Cardiac fibroblast (primary cell): ENCODE data around the gene ZNF592.

Experiments used
- DNase-seq, 2 donors: peaks; one replicate each; pipeline versions ENCODE4 v3.0.0 to v3.0.0-alpha.2; 2010; ENCODE audit warnings: low read depth in 2 of 2
- H3K4me3 ChIP-seq, 2 donors: replicated peaks in 1 of 2; 1 replicate in 1 of 2; 2 replicates in 1 of 2; pipeline ENCODE4 v1.5.1; 2011; ENCODE audit warnings: low read depth in 2 of 2, low read length in 2 of 2, mild to moderate bottlenecking in 2 of 2, moderate library complexity in 1 of 2
- CTCF ChIP-seq: IDR thresholded peaks from one replicate; pipeline ENCODE4 v1.5.1; 2011; ENCODE audit warnings: low read depth, mild to moderate bottlenecking, low read length, inconsistent platforms

The ZNF592 gene

GRCh38 chr15:84778194-84778593 lies 29.8 kb downstream of the ZNF592 start:
- DNase-seq, result no peak
- H3K4me3 ChIP-seq, result no peak overlapping the region
- no peak for TF ChIP-seq CTCF

GRCh38 chr15:84780492-84780891 lies 32.1 kb downstream of the ZNF592 start:
- TF ChIP-seq CTCF, result no peak
- DNase-seq, result no peak
- H3K4me3 ChIP-seq, result no peak overlapping the region

- no peak for DNase-seq
- H3K4me3 ChIP-seq, result no peak overlapping the region
- TF ChIP-seq CTCF, result no peak
These were observed 33.1 kb downstream of the ZNF592 start for GRCh38 chr15:84781495-84781894.

- TF ChIP-seq CTCF, result no peak
- no peak overlapping the region for H3K4me3 ChIP-seq
- no peak for DNase-seq
These were observed 34.0 kb downstream of the ZNF592 start for GRCh38 chr15:84782346-84782745.

- TF ChIP-seq CTCF, result peak; percentile 2
- no peak overlapping the region for H3K4me3 ChIP-seq
- DNase-seq, result no peak
These were observed 35.3 kb downstream of the ZNF592 start for GRCh38 chr15:84783493-84784251.

- DNase-seq, result no peak
- TF ChIP-seq CTCF, result no peak
- H3K4me3 ChIP-seq, result no peak overlapping the region
These were observed 35.9 kb downstream of the ZNF592 start for GRCh38 chr15:84784262-84784661.

- no peak overlapping the region for H3K4me3 ChIP-seq
- TF ChIP-seq CTCF, result no peak
- DNase-seq, result no peak
These were observed 36.7 kb downstream of the ZNF592 start for GRCh38 chr15:84785053-84785452.
